Loucy (cell line): Measurements from ENCODE around the gene CEBPB.

Experiments
- EZH2phosphoT487 ChIP-seq: fragments of 200-600 bp; IDR thresholded peaks from 2 replicates; pipeline ENCODE4 v1.6.1; 2018; ENCODE audit warnings: antibody characterized with exemption, mild to moderate bottlenecking, moderate library complexity, borderline replicate concordance
- TF ChIP-seq, protein P1 (sequence below): fragments of 200-600 bp; sonication (generic); conservative IDR thresholded peaks from 2 replicates; pipeline ENCODE4 v1.5.1; 2014; ENCODE audit warnings: mild to moderate bottlenecking, antibody characterized with exemption, low read length

DNA sequence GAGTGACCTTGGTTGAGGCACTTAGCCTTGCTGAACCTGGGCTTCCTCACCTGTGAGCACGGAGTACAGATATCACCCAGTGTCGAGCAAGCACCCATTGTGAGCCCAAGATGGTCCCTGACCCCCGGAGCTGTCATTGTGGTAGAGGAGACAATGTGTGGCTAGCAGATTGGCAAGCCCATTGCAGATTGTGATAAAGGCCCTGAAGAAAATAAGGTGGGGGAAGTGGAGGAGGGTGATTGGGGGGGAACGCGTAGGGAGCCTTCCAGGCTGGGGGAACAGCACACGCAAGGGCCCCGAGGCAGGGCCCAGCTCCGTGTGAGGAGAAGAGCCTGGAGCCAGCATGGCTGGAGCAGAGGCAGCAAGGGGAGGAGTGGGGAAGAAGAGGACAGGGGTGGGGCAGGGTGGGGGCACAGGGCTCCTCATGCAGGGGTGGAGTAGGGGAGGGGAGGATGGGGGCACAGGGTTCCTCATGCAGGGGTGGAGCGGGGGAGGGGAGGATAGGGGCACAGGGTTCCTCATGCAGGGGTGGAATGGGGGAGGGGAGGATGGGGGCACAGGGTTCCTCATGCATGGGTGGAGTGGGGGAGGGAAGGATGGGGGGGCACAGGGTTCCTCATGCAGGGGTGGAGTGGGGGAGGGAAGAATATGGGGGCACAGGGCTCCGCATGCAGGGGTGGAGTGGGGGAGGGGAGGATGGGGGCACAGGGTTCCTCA is 7.0 kb downstream of the CEBPB start:
- TF ChIP-seq, protein P1, sequence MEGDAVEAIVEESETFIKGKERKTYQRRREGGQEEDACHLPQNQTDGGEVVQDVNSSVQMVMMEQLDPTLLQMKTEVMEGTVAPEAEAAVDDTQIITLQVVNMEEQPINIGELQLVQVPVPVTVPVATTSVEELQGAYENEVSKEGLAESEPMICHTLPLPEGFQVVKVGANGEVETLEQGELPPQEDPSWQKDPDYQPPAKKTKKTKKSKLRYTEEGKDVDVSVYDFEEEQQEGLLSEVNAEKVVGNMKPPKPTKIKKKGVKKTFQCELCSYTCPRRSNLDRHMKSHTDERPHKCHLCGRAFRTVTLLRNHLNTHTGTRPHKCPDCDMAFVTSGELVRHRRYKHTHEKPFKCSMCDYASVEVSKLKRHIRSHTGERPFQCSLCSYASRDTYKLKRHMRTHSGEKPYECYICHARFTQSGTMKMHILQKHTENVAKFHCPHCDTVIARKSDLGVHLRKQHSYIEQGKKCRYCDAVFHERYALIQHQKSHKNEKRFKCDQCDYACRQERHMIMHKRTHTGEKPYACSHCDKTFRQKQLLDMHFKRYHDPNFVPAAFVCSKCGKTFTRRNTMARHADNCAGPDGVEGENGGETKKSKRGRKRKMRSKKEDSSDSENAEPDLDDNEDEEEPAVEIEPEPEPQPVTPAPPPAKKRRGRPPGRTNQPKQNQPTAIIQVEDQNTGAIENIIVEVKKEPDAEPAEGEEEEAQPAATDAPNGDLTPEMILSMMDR = no peak
- TF ChIP-seq EZH2phosphoT487 = no peak
